ENCODE measurements around the gene RTEL1. TPM values are rescaled to one million over a fixed set of nuclear protein-coding genes. Genes with fewer than 3 reads are reported as not detected.

RTEL1 gene
- polyA plus RNA-seq, 1 donor: 12.2 TPM

DNA sequence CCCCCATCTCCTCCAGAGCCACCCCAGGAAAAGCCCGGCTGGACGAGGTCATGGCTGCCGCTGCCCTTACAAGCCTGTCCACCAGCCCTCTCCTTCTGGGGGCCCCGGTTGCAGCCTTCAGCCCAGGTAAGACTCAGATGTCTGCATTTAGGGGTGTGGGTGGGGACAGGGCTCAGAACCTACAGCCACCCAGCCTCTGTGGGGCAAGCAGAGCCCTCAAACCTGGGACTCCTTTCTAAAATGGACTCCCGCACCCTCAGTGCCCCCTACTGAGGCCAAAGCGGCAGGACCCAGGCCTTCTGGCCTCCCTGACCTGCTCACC, 83.2 kb downstream of the RTEL1 start:
- no peak for DNase-seq

GRCh38 chr20:63741676-63742380, 83.7 kb downstream of the RTEL1 start:
- DNase-seq: no peak

DNA sequence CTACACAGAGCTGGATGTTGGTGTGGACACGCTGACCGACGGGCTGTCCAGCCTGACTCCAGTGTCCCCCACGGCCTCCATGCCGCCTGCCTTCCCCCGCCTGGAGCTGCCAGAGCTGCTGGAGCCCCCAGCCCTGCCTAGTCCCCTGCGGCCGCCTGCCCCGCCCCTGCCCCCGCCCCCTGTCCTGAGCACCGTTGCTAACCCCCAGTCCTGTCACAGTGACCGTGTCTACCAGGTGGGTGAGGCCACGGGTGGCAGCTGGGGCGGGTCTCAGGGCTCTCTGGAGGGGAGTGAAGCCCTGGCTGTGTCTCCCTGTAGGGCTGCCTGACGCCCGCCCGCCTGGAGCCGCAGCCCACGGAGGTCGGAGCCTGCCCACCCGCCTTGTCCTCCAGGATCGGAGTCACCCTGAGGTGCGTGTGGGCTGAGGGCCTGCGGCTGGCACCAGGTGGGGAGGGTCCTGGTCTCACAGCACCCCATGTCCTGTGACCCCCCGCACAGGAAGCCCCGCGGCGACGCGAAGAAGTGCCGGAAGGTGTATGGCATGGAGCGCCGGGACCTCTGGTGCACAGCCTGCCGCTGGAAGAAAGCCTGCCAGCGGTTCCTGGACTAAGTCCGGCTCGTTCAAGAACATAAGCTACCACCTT, 84.4 kb downstream of the RTEL1 start:
- no peak for DNase-seq

DNA sequence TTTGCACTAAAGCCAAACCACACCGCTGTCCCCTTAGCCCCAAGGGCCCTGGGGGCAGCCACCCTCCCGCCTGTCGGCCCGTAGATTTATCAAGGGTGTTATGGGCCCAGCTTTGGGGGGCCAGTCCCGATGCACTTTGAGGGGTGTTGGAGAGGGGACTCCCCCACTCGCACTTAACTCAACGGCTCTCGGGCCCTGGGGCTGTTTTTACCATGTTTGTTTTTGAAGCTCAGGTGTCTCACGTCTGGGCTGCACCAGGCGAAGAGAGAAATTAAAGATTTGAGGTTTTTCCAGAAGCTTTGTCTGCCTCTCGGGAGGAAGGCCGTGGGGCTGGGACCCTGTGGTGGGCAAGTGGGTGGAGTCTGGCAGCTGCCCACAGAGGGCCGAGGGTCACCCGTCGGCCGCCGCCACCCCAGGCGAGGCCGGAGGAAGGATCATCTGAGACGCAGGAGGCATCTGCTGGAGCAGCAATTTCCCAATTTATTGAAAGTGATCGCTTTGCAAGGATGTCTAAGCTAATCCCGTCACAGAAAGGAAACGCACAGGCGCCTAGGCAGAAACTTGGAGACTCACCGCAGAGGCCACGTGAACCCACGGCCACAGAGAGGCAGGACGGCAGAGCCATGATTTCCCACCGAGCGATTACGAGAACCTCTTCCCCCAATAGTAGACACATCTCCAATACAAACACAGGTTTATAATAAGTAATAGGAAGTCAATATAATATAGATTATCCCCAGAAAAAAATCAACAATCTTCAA, 85.3 kb downstream of the RTEL1 start:
- DNase-seq: no peak

GRCh38 chr20:63744158-63744557, 86.0 kb downstream of the RTEL1 start:
- DNase-seq: no peak

DNA sequence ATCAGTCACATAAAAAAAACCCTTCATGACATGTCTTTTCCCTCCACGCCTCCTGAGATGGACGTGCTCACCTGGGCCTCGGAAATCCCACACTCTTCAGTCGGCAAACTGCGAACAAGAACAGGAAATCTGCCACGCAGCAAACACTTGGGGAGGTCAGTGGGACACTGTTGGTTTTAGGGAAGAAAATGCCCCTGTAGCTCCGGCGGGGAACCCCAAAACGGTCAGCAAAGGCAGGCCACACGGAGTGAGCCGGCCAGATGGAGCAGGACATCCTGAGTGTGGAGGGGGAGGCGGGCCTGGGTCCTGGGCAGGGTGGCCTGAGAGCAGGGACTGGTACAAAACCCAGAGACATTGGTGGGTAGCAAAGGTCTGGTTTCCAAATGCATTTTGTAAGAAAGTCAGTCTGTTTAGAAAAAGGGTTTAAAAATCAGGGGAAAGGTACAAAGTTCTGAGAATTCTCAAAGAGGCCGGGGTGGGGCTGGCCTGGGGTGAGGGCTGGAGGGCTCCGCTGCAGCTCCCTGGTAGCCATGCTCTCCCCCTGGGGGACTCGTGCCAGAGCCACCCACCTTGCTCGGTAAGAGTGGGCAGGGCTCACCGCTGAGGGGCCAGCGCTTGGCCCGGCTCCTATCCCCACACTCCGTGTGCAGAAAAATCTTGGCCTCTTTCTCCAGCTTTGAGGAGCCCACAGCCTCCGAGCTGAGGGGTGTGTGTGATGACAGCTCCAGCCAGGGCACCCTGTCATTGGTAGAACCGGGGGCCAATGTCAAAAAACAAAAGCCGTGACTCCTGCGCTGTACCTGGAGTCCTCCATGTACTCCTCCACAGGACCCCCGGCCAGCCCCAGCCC, 86.7 kb downstream of the RTEL1 start:
- DNase-seq: no peak

- no peak for DNase-seq
These were observed 87.3 kb downstream of the RTEL1 start for GRCh38 chr20:63745424-63745805.

Other genes with a start within 250 kb of the RTEL1 start
- gene KCNQ2, start 185.7 kb upstream of the RTEL1 start, polyA plus RNA-seq (ENCODE audit: insufficient read length): 1.8 TPM
- gene EEF1A2, start 159.2 kb upstream of the RTEL1 start, polyA plus RNA-seq (ENCODE audit: insufficient read length): 1,012 TPM
- gene PPDPF, start 137.5 kb upstream of the RTEL1 start, polyA plus RNA-seq (ENCODE audit: insufficient read length): 287 TPM
- gene PTK6, start 120.9 kb upstream of the RTEL1 start, polyA plus RNA-seq (ENCODE audit: insufficient read length): 0.41 TPM
- gene SRMS, start 110.6 kb upstream of the RTEL1 start, polyA plus RNA-seq (ENCODE audit: insufficient read length): not detected
- 0.13 TPM for gene FNDC11, start 104.2 kb upstream of the RTEL1 start, polyA plus RNA-seq (ENCODE audit: insufficient read length)
- gene HELZ2, start 84.1 kb upstream of the RTEL1 start, polyA plus RNA-seq (ENCODE audit: insufficient read length): 7.6 TPM
- 8.0 TPM for gene GMEB2, start 31.2 kb upstream of the RTEL1 start, polyA plus RNA-seq (ENCODE audit: insufficient read length)
- gene STMN3, start 4.9 kb upstream of the RTEL1 start, polyA plus RNA-seq (ENCODE audit: insufficient read length): 13.5 TPM
- gene TNFRSF6B, start 38.3 kb downstream of the RTEL1 start, polyA plus RNA-seq (ENCODE audit: insufficient read length): 1.6 TPM
- 31.7 TPM for gene ARFRP1, start 49.7 kb downstream of the RTEL1 start, polyA plus RNA-seq (ENCODE audit: insufficient read length)
- 17.1 TPM for gene ZGPAT, start 49.7 kb downstream of the RTEL1 start, polyA plus RNA-seq (ENCODE audit: insufficient read length)
- gene LIME1, start 78.4 kb downstream of the RTEL1 start, polyA plus RNA-seq (ENCODE audit: insufficient read length): 6.2 TPM
- 189 TPM for gene SLC2A4RG, start 81.5 kb downstream of the RTEL1 start, polyA plus RNA-seq (ENCODE audit: insufficient read length)
- 24.7 TPM for gene ZBTB46, start 173.0 kb downstream of the RTEL1 start, polyA plus RNA-seq (ENCODE audit: insufficient read length)
- gene ABHD16B, start 203.2 kb downstream of the RTEL1 start, polyA plus RNA-seq (ENCODE audit: insufficient read length): not detected
- 87.2 TPM for gene TPD52L2, start 207.0 kb downstream of the RTEL1 start, polyA plus RNA-seq (ENCODE audit: insufficient read length)
- 33.3 TPM for gene DNAJC5, start 236.8 kb downstream of the RTEL1 start, polyA plus RNA-seq (ENCODE audit: insufficient read length)

Measured in hindlimb muscle (tissue), 1 donor.